Activated CD4-positive, CD25-positive, alpha-beta regulatory T cell treated with anti-CD3 and anti-CD28 coated beads, Interleukin-2, amount 50 U/mL, for 24 hours (primary cell): ENCODE measurements around the gene KRT15.

Experiments used
- ATAC-seq, 2 donors: fragments of 150-1000 bp; cut with Tn5 transposase; one replicate each; pipeline ENCODE4 v1.10.0; 2021; ENCODE audit warnings: mild to moderate bottlenecking in 1 of 2, moderate library complexity in 1 of 2

KRT15 gene

DNA sequence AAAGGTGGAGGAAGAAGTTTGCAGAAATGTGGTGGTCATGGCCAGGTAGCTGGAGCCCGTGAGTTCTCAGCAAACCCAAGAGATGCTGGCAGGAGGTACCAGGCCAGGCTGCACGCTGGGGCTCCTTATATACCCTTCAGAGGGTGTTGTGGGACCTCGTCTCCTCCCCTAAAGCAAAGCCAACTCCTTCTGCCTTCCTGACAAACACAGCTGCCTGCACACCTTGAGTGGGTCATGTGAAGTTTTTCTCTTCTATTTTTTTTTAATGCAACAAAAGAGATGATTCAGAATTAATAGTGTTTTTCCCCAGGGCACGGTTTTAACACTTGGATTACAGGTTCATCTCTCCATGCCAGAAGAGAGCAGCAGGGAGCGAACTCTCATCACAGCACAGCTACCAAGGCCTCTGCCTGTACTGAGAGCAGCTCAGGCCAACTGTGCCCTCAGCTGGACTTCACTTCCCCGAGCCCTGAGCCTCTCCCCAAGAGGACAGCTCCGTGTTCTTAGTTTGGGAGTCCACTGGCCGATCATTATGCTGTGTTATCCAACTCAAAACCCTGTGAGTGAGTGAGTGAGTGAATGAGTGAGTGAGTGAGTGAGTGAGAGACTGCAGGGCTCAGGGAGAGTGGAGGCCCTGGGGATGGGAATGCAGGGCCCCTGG, at the start of gene KRT15:
TSS of gene KRT15 (minus strand) at position 102 of the 661 bp plus-strand sequence. CDS start at position 39, 63 bp downstream.
- ATAC-seq = no peak

DNA sequence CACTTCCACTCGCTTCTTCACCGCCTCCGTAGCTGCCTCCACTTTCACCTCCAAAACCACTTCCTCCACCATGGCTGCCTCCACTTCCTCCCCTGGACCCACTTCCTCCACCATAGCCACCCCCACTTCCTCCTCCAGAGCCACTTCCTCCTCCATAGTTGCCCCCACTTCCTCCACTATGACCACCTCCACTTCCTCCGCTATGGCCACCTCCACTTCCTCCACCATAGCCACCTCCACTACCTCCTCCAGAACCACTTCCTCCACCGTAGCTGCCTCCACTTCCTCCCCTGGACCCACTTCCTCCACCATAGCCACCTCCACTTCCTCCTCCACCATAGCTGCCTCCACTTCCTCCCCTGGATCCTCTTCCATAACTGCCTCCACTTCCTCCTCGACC, 48.6 kb upstream of the KRT15 start:
- no peak for ATAC-seq

DNA sequence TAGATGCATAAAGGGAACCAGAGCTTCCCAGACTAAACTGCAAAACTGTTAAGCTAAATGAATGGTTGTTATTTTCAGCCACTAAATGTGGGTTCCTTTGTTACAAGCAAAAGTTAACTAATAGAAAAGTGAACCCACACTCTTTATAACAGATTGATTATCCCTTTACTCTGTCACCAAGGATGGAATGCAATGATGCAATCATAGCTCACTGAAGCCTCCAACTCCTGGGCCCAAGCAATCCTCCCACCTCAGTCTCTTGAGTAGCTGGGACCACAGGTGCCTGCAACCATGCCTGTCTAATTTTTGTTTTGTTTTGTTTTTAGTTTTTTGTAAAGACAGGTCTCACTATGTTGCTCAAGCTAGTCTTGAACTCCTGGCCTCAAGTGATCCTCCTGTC, 46.6 kb upstream of the KRT15 start:
- ATAC-seq = no peak

DNA sequence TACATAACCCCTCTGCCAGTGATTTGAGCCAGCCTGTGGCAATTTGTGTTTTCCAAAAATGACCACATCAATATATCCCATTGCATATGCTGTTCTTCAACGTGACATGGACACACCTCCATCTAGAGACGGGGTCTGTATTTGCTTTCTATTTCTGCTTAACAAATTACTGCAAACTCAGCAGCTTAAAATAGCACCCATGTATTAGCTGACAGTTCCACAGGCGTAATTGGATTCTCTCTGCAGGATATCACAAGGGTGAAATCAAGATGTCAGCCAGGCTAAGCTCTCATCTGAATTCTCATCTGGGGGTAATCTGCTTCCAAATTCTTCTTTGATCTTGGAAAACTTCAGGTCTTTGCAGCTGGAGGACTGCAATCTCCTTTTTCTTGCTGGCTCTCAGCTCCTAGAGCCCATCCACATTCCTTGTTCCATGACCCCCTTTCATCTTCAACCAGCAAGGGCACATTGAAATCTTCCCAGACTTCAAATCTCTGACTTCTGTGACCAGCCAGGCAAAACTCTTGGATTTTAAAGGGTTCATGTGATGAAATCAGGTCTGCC, 45.0 kb upstream of the KRT15 start:
- no peak for ATAC-seq

DNA sequence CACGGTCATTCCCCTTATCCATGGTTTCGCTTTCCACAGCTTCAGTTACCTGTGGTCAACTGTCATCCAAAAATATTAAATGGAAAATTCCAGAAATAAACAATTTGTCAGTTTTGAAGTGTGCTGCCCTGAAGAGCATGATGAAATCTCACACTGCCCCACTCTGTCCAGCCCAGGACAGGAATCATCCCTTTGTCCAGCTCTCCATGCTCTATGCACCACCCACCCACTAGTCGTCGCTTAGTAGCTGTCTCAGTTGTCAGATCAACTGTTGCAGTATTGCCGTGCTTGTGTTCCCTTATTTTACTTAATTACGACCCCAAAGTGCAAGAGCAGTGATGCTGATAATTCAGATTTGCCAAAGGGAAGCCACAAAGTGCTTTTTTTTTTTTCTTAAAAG, 42.9 kb upstream of the KRT15 start:
- ATAC-seq = no peak

DNA sequence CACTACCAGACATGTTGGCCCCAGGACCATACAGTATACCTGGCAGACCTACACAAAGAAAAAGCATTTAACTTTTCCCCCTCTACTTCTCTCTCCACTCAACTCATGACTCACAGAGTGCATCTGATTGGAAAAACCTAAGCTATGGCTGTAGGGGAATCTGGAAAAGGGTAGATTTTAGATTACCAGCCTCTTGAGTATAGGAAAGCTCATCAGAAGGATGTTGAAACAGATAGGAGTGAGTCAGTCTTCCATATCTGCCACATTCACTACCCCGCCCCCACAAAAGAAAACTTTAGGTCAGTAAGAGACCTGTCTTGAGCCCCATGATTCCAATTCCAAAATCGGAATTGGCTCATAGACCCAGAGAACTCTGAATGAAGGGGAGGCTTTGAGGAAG, 40.9 kb upstream of the KRT15 start:
- no peak for ATAC-seq

DNA sequence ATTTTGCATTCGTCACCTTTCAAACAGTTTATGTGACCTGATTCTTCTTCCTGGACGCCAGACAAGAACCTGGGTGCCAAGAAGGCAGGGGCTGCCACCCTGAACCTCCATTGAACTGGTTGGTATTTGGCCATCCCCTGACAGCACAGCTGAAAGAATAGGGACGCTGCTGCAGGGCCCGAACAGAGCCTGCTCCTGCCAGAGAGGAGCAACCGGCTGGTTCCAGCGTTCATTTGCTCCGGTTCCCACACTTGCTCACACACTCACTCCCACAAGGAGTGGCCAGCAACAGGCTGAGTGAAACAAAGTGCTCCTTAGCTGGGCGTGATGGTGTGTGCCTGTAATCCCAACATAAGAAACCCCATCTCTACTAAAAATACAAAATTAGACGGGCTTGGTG, 38.2 kb upstream of the KRT15 start:
- ATAC-seq = no peak

DNA sequence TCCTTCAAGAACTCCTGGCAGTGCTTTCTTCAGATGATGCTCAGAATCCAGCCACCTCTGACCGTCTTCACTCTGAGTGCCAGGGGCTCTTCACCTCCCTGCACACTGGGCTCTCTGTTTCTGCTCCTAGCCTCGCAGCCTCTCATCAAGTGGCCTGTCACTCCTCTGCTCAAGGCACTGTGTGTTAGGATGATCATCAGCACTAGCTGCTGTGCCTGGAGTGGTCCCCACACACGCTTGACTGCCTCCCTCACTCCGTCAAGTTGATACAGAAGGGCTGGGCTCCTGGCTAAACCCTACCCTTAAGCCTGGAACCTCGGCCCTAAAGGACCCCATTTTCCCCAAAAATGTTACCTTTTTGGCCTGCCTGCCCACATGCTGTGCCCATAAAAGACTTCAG, 37.6 kb upstream of the KRT15 start:
- ATAC-seq = no peak

DNA sequence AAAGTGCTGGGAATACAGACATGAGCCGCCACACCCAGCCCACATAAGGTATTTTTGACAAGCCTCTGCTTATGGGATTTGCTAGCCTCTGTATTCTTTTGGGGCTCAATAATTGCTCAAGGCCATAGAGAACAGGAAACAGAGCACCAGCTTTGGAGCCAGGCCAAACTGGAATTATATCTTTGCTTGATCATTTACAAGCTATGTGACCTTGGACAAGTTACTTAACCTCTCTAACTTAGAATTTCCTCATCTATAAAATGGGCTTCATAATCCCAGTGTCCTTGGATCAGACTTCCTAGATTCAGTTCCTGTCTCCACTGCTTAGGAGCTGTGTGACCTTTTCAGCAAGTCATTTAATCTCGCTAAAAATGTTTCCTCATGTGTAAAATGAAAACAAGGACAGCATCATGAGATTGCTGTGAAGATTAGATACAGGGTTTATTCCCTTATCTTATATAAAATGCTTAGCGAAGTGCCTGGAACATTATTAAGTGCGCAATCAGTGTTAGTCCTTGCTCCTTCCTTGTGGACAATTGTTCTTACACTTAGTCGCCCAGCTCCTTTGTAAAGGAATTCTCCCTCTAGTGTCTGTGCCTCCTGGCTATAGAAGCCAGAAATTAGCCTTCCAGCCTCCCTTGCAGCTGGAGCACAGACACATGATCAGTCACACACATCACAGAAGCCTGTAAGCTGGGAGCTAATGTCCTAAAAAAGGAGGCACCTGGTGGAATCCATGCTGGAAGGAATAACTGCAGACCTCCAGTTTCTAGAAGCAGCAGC, 36.6 kb upstream of the KRT15 start:
- no peak for ATAC-seq

DNA sequence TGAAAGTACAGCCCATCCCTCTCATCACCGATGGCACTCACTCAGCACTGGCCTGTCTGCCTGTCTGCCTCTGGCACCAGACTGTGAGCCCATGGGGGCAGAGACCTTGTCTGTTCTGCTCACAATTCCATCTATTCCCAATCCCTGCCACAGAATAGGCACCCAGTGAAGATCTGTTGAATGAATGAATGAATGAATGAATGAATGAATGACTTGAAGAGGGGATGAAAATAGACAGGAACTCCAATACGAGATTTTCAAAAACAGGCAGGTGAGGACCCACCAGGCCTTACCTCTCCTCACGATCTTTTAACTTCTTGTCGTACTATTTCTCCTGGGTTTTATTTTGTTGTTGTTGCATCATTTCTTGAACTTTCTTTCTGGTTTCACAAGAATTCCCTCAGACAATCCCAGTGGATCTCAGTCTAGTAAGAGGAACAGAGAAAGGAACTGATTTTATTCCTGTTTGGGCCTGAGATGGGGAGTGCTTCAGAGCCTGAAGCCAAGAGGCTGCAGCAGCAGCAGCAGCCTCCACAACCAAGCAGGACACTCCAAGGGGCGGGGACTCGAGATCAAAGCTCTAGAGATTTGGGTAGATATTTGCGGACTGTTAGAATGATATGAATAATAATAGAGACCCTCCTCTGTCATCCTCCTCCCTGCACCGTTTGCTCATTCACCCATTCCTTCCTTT, 35.4 kb upstream of the KRT15 start:
- ATAC-seq = no peak

DNA sequence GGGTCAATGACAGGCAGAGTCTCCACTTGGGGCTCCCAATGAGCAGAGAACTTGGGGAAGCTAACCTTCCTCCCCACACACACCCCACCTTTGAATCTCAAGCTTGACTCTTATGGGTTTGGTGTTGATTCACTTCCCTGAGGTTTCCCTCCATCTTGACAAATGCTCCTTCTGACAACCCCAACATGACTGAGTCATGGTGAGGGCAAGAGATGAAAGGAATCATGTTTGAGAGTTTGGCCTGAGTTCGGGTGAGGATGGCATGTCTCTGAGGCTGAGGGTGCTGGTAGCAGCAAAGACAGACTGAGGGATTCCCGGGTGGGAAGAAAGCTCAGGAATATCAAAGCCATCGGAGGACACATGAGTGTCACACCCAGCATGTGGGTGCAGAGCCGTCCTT, 34.5 kb upstream of the KRT15 start:
- no peak for ATAC-seq

DNA sequence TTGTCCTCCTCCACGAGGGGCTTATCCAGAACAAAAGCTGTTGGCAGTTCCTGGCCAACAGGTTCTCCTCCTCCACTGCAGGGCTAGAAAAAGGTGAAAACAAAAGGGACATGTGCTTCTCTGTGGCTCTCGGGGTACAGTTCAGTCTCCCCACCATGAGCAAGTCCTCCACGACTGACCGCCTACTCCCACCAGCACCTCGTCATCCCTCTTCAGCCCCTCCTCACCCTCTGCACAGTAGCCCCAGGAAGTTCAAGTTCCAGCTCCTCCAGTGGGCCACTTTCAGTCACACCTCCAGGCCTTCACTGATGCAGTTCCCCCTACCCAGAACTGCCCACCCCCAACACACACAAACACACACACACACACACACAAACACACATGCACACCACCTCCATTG, 33.8 kb upstream of the KRT15 start:
- no peak for ATAC-seq

DNA sequence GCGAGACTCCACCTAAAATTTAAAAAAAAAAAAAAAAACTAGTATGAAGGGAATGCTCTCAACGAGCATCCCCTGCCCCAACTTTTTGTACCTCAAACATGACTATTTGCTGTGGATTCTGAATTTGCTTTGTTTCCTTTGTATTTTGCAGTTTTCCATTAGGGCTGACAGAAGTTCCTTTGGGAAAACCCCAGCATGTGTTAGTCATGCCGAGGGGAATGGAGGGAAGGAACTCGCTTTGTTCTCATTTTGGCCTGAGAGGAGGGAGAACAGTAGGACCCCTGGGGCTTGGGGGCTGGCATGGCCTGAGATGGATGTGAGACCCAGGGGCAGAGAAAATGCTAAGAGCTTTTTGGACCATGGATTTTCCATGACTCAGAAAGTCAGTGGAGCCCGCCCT, 32.7 kb upstream of the KRT15 start:
- no peak for ATAC-seq

DNA sequence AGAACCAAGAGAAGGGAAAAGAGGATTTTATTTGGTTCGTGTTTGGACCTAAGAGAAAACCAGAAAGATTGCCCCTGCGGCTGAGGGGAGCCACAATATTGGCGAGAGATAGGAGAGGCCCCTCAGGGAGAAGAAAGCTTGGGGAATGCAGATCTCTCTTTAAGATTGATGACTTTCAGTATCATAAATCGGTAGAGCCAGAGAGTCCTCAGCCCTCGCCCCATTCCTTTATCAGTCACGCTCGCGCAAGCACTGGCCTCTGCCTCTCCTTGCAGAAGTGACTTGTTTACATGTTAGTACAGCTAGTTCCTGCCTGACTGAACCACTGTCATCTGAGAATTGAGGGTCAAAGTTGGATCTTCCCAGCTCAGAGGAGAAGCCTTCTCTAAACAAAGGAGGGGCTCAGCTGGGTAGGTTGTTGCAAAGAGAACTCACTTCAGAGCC, 30.9 kb upstream of the KRT15 start:
- no peak for ATAC-seq

DNA sequence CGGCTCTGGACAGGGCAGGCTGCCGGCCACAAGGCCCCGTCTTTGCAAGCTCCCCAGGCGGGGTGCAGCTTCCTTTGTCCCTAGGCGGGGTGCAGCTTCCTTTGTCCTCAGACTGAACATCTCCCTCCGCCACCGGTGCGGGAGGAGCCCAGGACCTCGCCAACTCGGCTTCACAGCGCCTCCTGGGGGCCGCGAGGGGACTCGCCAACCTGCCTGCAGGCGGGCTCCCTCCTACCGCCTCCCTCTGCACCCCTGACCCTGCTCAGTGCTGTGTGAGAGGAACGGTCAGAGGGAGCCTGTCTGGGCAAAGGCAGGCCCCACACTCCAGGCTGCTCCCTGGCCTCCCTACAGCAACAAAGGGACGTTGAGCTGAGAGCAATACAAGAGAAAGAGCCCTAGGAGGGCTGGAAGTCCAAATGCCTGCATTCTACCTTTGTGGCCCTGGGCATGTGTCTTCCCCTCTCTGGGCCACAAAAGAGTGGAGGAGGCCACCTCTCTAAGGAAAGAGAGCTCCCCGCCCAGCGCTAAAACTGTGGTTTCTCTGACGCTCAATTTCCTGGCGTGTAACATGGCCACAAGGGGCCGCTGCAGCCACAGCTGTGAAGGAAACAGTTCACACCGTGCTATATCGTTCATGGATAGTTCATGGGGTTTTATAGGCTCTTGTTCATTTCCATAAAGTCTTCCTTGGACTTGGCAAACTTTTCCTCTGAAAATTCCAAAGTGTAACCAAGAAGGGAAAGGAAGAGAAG, 30.3 kb upstream of the KRT15 start:
- ATAC-seq = peak; percentile 71 to 72

DNA sequence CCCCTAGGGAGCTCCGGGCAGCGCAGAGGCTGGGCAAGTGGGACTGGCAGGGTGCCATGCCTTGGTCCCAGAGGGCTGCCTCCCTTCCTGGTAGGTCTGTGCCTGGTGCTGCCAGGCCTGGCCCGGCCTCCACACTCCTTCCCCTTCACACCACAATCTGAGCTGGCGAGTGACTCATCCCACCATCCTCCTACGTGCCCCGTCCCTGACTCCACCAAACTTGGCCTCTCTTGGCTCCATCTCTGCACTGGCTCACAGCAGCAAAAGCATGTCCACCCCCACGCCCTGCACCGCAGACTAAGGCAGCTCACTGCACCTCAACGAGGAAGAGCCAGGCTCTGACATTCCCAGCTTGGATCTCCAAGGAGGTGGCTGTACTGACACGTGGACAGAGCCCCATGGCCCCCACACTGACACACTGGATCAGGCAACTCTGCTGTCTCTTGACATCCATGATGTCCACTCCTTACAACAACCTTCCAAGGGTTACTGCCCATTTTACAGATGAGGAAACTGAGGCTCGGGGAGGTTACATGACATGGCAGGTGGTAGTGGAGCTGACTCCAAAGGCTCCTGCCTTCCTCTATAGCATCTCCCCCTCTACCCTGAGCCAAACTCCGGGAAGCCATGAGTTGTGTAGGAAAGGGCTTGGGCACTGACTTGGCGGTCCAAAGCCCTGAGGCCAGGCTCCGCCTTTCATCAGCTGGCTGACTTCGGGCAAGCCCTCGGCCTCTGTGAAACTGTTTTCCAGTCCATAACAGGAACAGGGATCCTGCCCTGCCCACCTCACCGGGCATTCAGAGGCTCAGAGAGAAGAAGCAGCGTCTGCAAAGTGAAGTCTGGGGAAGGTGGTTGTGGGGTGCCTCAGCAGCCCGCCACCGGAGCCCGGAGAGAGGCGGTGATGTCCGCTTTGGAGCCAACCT, 29.5 kb upstream of the KRT15 start:
- ATAC-seq = peak; percentile 89 to 93

DNA sequence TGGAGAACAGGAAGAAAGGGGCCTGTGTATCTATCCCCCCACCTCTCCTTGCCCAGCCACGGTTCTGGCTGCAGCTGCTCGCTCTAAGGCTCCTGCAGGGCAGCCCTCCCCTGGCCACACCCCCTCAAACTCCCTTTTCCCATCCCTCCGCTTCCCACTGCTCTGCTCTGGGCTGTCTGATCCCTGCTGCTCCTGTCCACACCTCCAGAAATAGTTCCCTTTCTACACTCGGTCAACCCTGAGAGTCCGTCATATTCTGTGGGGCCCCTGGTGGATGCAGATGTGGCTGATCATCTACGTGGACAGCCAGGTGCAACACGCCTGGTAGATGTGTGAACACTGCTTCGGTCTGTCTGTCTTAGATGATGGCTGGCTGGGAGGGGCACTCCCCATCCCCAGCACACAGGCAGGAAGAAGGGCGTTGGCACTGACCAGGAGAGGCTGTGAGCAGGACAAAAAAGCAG, 28.7 kb upstream of the KRT15 start:
- ATAC-seq = no peak

DNA sequence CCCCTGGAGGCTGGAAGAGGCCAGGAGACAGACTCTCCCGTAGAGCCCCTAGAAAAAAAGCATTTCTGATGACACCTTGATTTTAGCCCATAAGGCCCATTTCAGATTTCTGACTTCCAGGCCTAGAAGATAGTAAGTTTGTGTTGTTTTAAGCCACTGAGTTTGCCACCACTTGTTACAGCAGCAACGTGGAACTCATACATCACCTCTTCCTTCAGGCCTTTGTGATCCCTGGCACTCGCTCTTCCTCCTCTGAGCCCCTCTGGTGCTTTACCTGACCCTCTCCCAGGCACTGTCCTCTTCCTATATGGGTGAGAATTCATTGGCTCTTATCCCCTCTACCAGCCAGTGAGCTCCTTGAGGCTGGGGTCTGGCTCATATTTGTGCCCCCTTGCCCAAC, 28.1 kb upstream of the KRT15 start:
- no peak for ATAC-seq

DNA sequence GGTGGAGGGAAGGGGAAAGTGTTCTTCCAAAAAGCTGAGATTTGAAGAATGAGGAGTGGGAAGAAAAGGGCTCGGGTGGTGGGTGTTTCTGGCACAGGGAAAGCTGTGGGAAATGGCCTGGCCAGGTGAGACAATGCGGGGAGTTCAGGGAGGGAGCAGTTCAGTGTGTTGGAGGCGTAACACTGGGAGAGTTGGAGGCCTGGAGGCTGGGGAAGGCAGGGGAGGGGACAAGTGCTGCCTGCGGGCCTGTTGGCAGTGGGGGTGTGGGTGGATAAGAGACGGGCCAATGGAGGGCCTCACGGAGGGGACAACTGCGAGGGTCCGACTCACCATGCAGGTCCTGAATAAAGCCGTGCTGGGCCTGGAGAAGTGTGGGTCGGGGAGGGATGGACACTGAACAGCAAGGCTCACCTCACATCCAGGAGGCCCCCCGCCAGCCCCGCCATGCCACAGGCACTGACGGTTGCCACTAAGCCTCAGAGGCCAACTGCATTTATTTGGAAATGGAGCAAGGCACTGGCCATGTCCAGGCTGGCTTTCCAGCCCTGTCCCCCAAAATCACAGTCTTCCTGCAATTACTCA, 27.2 kb upstream of the KRT15 start:
- ATAC-seq = no peak

DNA sequence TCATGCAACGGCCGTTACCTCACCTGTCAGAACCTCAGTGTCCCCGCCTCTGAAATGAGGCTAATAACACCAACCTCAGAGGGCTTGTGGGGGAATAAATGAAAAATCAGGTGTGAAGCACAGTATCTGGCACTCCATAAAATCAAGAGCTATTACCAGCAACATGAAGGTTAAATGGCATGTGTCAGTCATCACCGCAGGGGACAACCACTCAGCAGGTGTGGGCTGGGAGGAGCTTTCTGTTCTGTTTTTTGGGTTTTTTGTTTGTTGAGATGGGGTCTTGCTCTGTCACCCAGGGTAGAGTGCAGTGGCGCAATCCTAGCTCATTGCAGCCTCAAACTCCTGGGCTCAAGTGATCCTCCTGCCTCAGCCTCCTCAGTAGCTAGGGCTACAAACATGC, 26.2 kb upstream of the KRT15 start:
- ATAC-seq = no peak

DNA sequence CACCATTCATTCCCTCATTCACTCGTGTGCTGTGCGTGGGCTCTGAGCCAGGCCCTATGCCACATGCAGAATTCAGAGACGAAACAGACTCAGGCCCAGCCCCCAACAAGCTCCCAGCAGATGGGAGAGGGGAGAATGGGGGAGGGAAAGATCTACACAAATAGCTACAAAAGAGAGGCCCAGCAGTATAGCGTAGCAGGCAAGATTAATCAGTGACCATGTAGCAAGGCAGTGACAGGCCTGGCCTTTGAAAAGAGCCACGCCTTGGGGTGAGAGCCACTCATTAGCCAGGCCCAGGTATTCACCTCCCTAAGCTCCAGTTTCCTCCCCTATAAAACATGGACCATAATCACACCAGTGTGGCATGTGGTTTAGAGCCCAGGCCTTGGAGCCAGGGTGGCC, 25.8 kb upstream of the KRT15 start:
- ATAC-seq = no peak
